HCT116 (cell line): Measurements from ENCODE around the gene PTH2. TPM values are rescaled to one million over a fixed set of nuclear protein-coding genes. Genes with fewer than 3 reads are reported as not detected.

Experiments used
- ATAC-seq: fragments of 200-7000 bp; cut with Tn5 transposase; 2 replicates; pipeline ENCODE4 v1.9.1; 2020; ENCODE audit warnings: mild to moderate bottlenecking, moderate library complexity
- BruUV-seq: library from RNA; stranded (reverse); fragments of 400-500 nt; replicated peaks from 2 replicates; lab custom pipeline; 2021; lab: Mats Ljungman, UMichigan
- CTCF ChIA-PET: fragments of 300-600 bp; sonication (Branson Sonifier 250); formaldehyde crosslinking; loops from one replicate; lab custom pipeline; 2021; ENCODE audit warnings: antibody characterized with exemption; lab: Charles Lee
- POLR2A ChIA-PET: fragments of 300-600, 350-600 bp; sonication (Branson Sonifier 250); formaldehyde crosslinking; loops from one replicate; lab custom pipeline; 2021; ENCODE audit warnings: antibody characterized with exemption; lab: Charles Lee
- RAD21 ChIA-PET, 2 experiments: fragments of 300-600 bp; sonication (Branson Sonifier 250); formaldehyde crosslinking; loops; one replicate each; lab custom pipeline; 2023; ENCODE audit warnings: low total read pairs in 2 of 2; ENCODE audit not compliant: uncharacterized antibody in 2 of 2, unreplicated experiment in 2 of 2, low non-redundant PET in 1 of 2; lab: Charles Lee
- DNase-seq: peaks from one replicate; pipeline ENCODE4 v3.0.0-alpha.2; 2010; ENCODE audit warnings: low read depth, low spot score
- H2AFZ ChIP-seq: fragments of 200-600 bp; shearing (Covaris generic), sonication (generic); 2 replicates; pipeline ENCODE4 v1.6.1; 2017; ENCODE audit warnings: low read depth, mixed run types, mixed read lengths, antibody characterized with exemption, low read length; ENCODE audit not compliant: poor library complexity, severe bottlenecking
- H3K27ac ChIP-seq: 2 replicates; pipeline ENCODE4 v1.5.1; 2012; ENCODE audit warnings: low read depth, low read length
- H3K27me3 ChIP-seq: fragments of 200-600 bp; sonication (generic); 2 replicates; pipeline ENCODE4 v1.6.1; 2016; ENCODE audit warnings: mixed run types, low read length, mixed read lengths; ENCODE audit not compliant: insufficient read depth
- H3K36me3 ChIP-seq, 2 experiments: fragments of 200-500 bp in 1 of 2; fragments of 200-600 bp in 1 of 2; sonication (Bioruptor generic) in 1 of 2; sonication (generic) in 1 of 2; 2 replicates each; pipeline versions ENCODE4 v1.5.1 to v1.6.1; 2014 to 2016; ENCODE audit warnings: low read length in 2 of 2, inconsistent platforms in 1 of 2, mixed read lengths in 1 of 2, mixed run types in 1 of 2; ENCODE audit not compliant: insufficient read depth in 2 of 2, control insufficient read depth in 1 of 2
- H3K4me1 ChIP-seq, 2 experiments: fragments of 200-600 bp in 1 of 2; sonication (generic) in 1 of 2; 2 replicates each; pipeline versions ENCODE4 v1.5.1 to v1.6.1; 2012 to 2017; ENCODE audit warnings: low read length in 2 of 2, inconsistent platforms in 1 of 2, mild to moderate bottlenecking in 1 of 2, mixed read lengths in 1 of 2, mixed run types in 1 of 2, moderate library complexity in 1 of 2; ENCODE audit not compliant: insufficient read depth in 2 of 2, control insufficient read depth in 1 of 2
- H3K4me2 ChIP-seq: fragments of 200-600 bp; sonication (generic); 2 replicates; pipeline ENCODE4 v1.6.1; 2017; ENCODE audit warnings: mixed run types, low read length, mixed read lengths
- H3K4me3 ChIP-seq, 2 experiments: fragments of 200-600 bp in 1 of 2; sonication (generic) in 1 of 2; replicated peaks in 1 of 2; 2 replicates each; pipeline ENCODE4 v1.5.1; 2011 to 2016; ENCODE audit warnings: low read length in 2 of 2, control low read depth in 1 of 2, low read depth in 1 of 2, mild to moderate bottlenecking in 1 of 2, mixed read lengths in 1 of 2, mixed run types in 1 of 2
- H3K79me2 ChIP-seq: fragments of 200-600 bp; sonication (generic); 2 replicates; pipeline ENCODE4 v1.6.1; 2017; ENCODE audit warnings: mild to moderate bottlenecking, mixed run types, low read length, moderate library complexity, mixed read lengths; ENCODE audit not compliant: insufficient read depth
- H3K9ac ChIP-seq: fragments of 200-600 bp; sonication (generic); 2 replicates; pipeline ENCODE4 v1.6.1; 2016; ENCODE audit warnings: low read length, mixed read lengths
- H3K9me2 ChIP-seq: fragments of 200-600 bp; sonication (generic), shearing (Covaris generic); 2 replicates; pipeline ENCODE4 v1.6.1; 2017; ENCODE audit warnings: mixed run types, mild to moderate bottlenecking, moderate library complexity; ENCODE audit not compliant: insufficient read depth
- H3K9me3 ChIP-seq, 2 experiments: fragments of 200-500 bp in 1 of 2; fragments of 200-600 bp in 1 of 2; sonication (Bioruptor generic) in 1 of 2; sonication (generic) in 1 of 2; 2 replicates each; pipeline ENCODE4 v1.6.1; 2014 to 2017; ENCODE audit warnings: low read length in 2 of 2, mixed read lengths in 2 of 2, inconsistent platforms in 1 of 2, low read depth in 1 of 2, mild to moderate bottlenecking in 1 of 2, mixed run types in 1 of 2, moderate library complexity in 1 of 2; ENCODE audit not compliant: control insufficient read depth in 1 of 2, insufficient read depth in 1 of 2
- H4K20me1 ChIP-seq: fragments of 200-600 bp; sonication (generic), shearing (Covaris generic); 2 replicates; pipeline ENCODE4 v1.6.1; 2017; ENCODE audit warnings: mixed run types, mild to moderate bottlenecking, moderate library complexity; ENCODE audit not compliant: insufficient read depth
- ATF3 ChIP-seq: IDR thresholded peaks from 2 replicates; pipeline ENCODE4 v1.6.1; 2012
- CEBPB ChIP-seq: IDR thresholded peaks from 2 replicates; pipeline ENCODE4 v1.6.1; 2012; ENCODE audit warnings: low read depth
- ELF1 ChIP-seq: IDR thresholded peaks from 2 replicates; pipeline ENCODE4 v1.6.1; 2012; ENCODE audit warnings: low read depth, borderline replicate concordance
- EZH2 ChIP-seq: fragments of 200-600 bp; sonication (generic); IDR thresholded peaks from 2 replicates; pipeline ENCODE4 v1.6.1; 2017; ENCODE audit warnings: antibody characterized with exemption, mixed run types
- MAX ChIP-seq: IDR thresholded peaks from 2 replicates; pipeline ENCODE4 v1.6.1; 2012
- POLR2AphosphoS5 ChIP-seq: IDR thresholded peaks from 2 replicates; pipeline ENCODE4 v1.6.1; 2011; ENCODE audit warnings: mild to moderate bottlenecking, low read depth, low read length, moderate library complexity
- RAD21 ChIP-seq: IDR thresholded peaks from 2 replicates; pipeline ENCODE4 v1.6.1; 2012; ENCODE audit warnings: low read depth, mild to moderate bottlenecking
- REST ChIP-seq: IDR thresholded peaks from 2 replicates; pipeline ENCODE4 v1.6.1; 2012; ENCODE audit warnings: low read depth
- SIN3A ChIP-seq: IDR thresholded peaks from 2 replicates; pipeline ENCODE4 v1.6.1; 2012; ENCODE audit warnings: low read depth
- SP1 ChIP-seq: IDR thresholded peaks from 2 replicates; pipeline ENCODE4 v1.6.1; 2012; ENCODE audit warnings: low read depth
- SRF ChIP-seq: IDR thresholded peaks from 2 replicates; pipeline ENCODE4 v1.6.1; 2012; ENCODE audit warnings: low read depth
- ZBTB33 ChIP-seq: IDR thresholded peaks from 2 replicates; pipeline ENCODE4 v1.6.1; 2011; ENCODE audit warnings: mild to moderate bottlenecking, low read length, moderate library complexity; ENCODE audit not compliant: insufficient replicate concordance; ENCODE audit errors: extremely low read depth
- ZFX ChIP-seq: fragments of 450-650 bp; IDR thresholded peaks from 2 replicates; pipeline ENCODE4 v1.6.1; 2017
- intact Hi-C: fragments of 100-400 bp; cut with micrococcal nuclease; formaldehyde crosslinking; loops from 2 replicates; pipeline ENCODE4 v1.10.0; 2022
- total RNA-seq: library from RNA; stranded (reverse); gene quantifications from one replicate; pipeline ENCODE4 v1.2.1, GENCODE V29; 2021; ENCODE audit not compliant: unreplicated experiment

The PTH2 gene
- total RNA-seq, 1 experiment from 2014 or later: 9.5 TPM

GRCh38 chr19:49380391-49380790 is 42.9 kb downstream of the PTH2 start:
- Histone ChIP-seq H3K9ac (no peak overlapping the region), H2AFZ (no peak overlapping the region), H3K4me3 (no peak overlapping the region), H3K9me2 (no peaks in the 10 kb centered on the region), H3K27ac (no peak overlapping the region), H3K4me2 (no peak overlapping the region), H3K9me3 (peaks cover 6 to 7% of the 10 kb centered on the region in 2 experiments), H3K79me2 (no peaks in the 10 kb centered on the region), H3K27me3 (no peaks in the 10 kb centered on the region), H4K20me1 (no peaks in the 10 kb centered on the region), H3K36me3 (no peaks in the 10 kb centered on the region), H3K4me1 (no peaks in the 10 kb centered on the region)
- ChIA-PET CTCF (interaction anchor here (0.9 kb wide), 1 partner anchor 11 kb away, joined by 3 read pairs; no protein-coding TSS in a partner anchor), RAD21 (no interaction called here), POLR2A (no interaction called here)
- BruUV-seq: no TSS peak
- ATAC-seq (no peak), DNase-seq (no peak)
- TF ChIP-seq ELF1 (no peak), SRF (no peak), SP1 (no peak)
- intact Hi-C loops: no loop called here

GRCh38 chr19:49378512-49378911 is 44.7 kb downstream of the PTH2 start:
- Histone ChIP-seq H3K27ac (no peak overlapping the region), H3K9me3 (peaks cover 6 to 7% of the 10 kb centered on the region in 2 experiments), H3K36me3 (no peaks in the 10 kb centered on the region), H4K20me1 (no peaks in the 10 kb centered on the region), H3K79me2 (no peaks in the 10 kb centered on the region), H3K4me3 (no peak overlapping the region), H3K9me2 (no peaks in the 10 kb centered on the region), H3K27me3 (no peaks in the 10 kb centered on the region), H2AFZ (no peak overlapping the region), H3K4me2 (no peak overlapping the region), H3K4me1 (no peaks in the 10 kb centered on the region), H3K9ac (no peak overlapping the region)
- no peak for ATAC-seq
- no TSS peak for BruUV-seq
- CTCF ChIA-PET: interaction anchor here (1.1 kb wide), 1 partner anchor 11 kb away, joined by 3 read pairs; no protein-coding TSS in a partner anchor
- no peak for DNase-seq
- POLR2A ChIA-PET: no interaction called here
- RAD21 ChIA-PET: no interaction called here
- intact Hi-C loops: no loop called here
- TF ChIP-seq ZBTB33 (no peak), POLR2AphosphoS5 (no peak), CEBPB (no peak), REST (no peak), ZFX (no peak), ATF3 (no peak), EZH2 (no peak), MAX (no peak), SIN3A (no peak), RAD21 (no peak)
